ENCODE results near the gene PRAMEF1. TPM values are rescaled to one million over a fixed set of nuclear protein-coding genes. Genes with fewer than 3 reads are reported as not detected.

Gene PRAMEF1
- total RNA-seq, 1 experiment from 2014 or later: not detected

DNA sequence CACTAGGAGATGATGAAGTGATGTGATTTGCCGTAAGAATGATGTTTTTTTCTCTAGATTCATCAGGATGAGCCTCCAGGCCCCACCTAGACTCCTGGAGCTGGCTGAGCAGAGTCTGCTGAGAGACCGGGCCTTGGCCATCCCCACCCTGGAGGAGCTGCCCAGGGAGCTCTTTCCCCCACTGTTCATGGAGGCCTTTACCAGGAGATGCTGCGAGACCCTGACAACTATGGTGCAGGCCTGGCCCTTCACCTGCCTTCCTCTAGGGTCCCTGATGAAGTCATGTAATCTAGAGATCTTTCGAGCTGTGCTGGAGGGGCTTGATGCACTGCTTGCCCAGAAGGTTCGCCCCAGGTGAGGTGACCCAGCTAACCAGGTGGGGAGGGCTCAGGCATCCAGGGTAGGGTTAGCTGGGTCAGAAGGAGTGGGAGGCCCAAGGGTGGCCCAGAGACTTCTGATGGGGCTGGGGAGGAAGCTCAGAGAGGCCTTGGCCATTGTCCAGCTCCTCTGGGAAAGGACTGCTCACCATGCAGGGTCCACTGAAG is 16.3 kb upstream of the PRAMEF1 start:
- POLR2A ChIA-PET: no interaction called here
- CTCF ChIA-PET: interaction anchor here (1.8 kb wide), 2 partner anchors 116 to 500 kb away, joined by 5 to 6 read pairs; no protein-coding TSS in a partner anchor
- DNase-seq (ENCODE audit: low spot score) (no peak), ATAC-seq (no peak)
- peaks cover 7% of the 10 kb centered on the region; the same call in 1 of the 2 replicates for H3K9me3 Mint-ChIP-seq
- no peaks in the 10 kb centered on the region for H3K4me1 Mint-ChIP-seq
- no peaks in the 10 kb centered on the region for H3K36me3 Mint-ChIP-seq
- TF ChIP-seq, protein P1, sequence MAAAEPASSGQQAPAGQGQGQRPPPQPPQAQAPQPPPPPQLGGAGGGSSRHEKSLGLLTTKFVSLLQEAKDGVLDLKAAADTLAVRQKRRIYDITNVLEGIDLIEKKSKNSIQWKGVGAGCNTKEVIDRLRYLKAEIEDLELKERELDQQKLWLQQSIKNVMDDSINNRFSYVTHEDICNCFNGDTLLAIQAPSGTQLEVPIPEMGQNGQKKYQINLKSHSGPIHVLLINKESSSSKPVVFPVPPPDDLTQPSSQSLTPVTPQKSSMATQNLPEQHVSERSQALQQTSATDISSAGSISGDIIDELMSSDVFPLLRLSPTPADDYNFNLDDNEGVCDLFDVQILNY (CRISPR knock-in tag; IDR thresholded peaks at IDR 0.05): no peak
- TF ChIP-seq ZNF416 (CRISPR knock-in tag; IDR thresholded peaks at IDR 0.05) (no peak), PRRX2 (CRISPR knock-in tag; IDR thresholded peaks at IDR 0.05) (no peak), RORB (CRISPR knock-in tag; IDR thresholded peaks at IDR 0.05) (no peak), ZNF423 (CRISPR knock-in tag; IDR thresholded peaks at IDR 0.05) (no peak), ZNF396 (CRISPR knock-in tag; IDR thresholded peaks at IDR 0.05; ENCODE audit: borderline replicate concordance) (no peak), EMX1 (CRISPR knock-in tag; IDR thresholded peaks at IDR 0.05) (no peak), ATF1 (CRISPR knock-in tag; IDR thresholded peaks at IDR 0.05) (no peak), ZNF317 (CRISPR knock-in tag; IDR thresholded peaks at IDR 0.05; ENCODE audit: borderline replicate concordance, low read depth) (no peak), TCF7 (CRISPR knock-in tag; IDR thresholded peaks at IDR 0.05; ENCODE audit: low read depth) (no peak), SOX15 (CRISPR knock-in tag; IDR thresholded peaks at IDR 0.05) (no peak), SMAD4 (CRISPR knock-in tag; IDR thresholded peaks at IDR 0.05) (no peak), NR2C2 (CRISPR knock-in tag; IDR thresholded peaks at IDR 0.05) (no peak)
- TF ChIP-seq, protein P2, sequence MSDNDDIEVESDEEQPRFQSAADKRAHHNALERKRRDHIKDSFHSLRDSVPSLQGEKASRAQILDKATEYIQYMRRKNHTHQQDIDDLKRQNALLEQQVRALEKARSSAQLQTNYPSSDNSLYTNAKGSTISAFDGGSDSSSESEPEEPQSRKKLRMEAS (CRISPR knock-in tag; IDR thresholded peaks at IDR 0.05): no peak
- TF ChIP-seq, protein P3, sequence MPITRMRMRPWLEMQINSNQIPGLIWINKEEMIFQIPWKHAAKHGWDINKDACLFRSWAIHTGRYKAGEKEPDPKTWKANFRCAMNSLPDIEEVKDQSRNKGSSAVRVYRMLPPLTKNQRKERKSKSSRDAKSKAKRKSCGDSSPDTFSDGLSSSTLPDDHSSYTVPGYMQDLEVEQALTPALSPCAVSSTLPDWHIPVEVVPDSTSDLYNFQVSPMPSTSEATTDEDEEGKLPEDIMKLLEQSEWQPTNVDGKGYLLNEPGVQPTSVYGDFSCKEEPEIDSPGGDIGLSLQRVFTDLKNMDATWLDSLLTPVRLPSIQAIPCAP (CRISPR knock-in tag; IDR thresholded peaks at IDR 0.05): no peak
- TF ChIP-seq, protein P4, sequence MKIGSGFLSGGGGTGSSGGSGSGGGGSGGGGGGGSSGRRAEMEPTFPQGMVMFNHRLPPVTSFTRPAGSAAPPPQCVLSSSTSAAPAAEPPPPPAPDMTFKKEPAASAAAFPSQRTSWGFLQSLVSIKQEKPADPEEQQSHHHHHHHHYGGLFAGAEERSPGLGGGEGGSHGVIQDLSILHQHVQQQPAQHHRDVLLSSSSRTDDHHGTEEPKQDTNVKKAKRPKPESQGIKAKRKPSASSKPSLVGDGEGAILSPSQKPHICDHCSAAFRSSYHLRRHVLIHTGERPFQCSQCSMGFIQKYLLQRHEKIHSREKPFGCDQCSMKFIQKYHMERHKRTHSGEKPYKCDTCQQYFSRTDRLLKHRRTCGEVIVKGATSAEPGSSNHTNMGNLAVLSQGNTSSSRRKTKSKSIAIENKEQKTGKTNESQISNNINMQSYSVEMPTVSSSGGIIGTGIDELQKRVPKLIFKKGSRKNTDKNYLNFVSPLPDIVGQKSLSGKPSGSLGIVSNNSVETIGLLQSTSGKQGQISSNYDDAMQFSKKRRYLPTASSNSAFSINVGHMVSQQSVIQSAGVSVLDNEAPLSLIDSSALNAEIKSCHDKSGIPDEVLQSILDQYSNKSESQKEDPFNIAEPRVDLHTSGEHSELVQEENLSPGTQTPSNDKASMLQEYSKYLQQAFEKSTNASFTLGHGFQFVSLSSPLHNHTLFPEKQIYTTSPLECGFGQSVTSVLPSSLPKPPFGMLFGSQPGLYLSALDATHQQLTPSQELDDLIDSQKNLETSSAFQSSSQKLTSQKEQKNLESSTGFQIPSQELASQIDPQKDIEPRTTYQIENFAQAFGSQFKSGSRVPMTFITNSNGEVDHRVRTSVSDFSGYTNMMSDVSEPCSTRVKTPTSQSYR (CRISPR knock-in tag; IDR thresholded peaks at IDR 0.05): no peak
- TF ChIP-seq, protein P5, sequence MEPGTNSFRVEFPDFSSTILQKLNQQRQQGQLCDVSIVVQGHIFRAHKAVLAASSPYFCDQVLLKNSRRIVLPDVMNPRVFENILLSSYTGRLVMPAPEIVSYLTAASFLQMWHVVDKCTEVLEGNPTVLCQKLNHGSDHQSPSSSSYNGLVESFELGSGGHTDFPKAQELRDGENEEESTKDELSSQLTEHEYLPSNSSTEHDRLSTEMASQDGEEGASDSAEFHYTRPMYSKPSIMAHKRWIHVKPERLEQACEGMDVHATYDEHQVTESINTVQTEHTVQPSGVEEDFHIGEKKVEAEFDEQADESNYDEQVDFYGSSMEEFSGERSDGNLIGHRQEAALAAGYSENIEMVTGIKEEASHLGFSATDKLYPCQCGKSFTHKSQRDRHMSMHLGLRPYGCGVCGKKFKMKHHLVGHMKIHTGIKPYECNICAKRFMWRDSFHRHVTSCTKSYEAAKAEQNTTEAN (CRISPR knock-in tag; IDR thresholded peaks at IDR 0.05): no peak
- TF ChIP-seq, protein P6, sequence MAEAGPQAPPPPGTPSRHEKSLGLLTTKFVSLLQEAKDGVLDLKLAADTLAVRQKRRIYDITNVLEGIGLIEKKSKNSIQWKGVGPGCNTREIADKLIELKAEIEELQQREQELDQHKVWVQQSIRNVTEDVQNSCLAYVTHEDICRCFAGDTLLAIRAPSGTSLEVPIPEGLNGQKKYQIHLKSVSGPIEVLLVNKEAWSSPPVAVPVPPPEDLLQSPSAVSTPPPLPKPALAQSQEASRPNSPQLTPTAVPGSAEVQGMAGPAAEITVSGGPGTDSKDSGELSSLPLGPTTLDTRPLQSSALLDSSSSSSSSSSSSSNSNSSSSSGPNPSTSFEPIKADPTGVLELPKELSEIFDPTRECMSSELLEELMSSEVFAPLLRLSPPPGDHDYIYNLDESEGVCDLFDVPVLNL (CRISPR knock-in tag; IDR thresholded peaks at IDR 0.05; ENCODE audit: borderline replicate concordance, low read depth): no peak
- TF ChIP-seq, protein P7, sequence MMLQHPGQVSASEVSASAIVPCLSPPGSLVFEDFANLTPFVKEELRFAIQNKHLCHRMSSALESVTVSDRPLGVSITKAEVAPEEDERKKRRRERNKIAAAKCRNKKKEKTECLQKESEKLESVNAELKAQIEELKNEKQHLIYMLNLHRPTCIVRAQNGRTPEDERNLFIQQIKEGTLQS (CRISPR knock-in tag; conservative IDR thresholded peaks at IDR 0.05): no peak
- TF ChIP-seq, protein P8, sequence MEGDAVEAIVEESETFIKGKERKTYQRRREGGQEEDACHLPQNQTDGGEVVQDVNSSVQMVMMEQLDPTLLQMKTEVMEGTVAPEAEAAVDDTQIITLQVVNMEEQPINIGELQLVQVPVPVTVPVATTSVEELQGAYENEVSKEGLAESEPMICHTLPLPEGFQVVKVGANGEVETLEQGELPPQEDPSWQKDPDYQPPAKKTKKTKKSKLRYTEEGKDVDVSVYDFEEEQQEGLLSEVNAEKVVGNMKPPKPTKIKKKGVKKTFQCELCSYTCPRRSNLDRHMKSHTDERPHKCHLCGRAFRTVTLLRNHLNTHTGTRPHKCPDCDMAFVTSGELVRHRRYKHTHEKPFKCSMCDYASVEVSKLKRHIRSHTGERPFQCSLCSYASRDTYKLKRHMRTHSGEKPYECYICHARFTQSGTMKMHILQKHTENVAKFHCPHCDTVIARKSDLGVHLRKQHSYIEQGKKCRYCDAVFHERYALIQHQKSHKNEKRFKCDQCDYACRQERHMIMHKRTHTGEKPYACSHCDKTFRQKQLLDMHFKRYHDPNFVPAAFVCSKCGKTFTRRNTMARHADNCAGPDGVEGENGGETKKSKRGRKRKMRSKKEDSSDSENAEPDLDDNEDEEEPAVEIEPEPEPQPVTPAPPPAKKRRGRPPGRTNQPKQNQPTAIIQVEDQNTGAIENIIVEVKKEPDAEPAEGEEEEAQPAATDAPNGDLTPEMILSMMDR (IDR thresholded peaks at IDR 0.05): no peak
- no peak overlapping the region for H3K4me3 Mint-ChIP-seq
- H3K27ac Mint-ChIP-seq: no peak overlapping the region
- H3K27me3 Mint-ChIP-seq (ENCODE audit: low read depth): peaks cover 17% of the 10 kb centered on the region

All from WTC11 (cell line).